ENCODE measurements around the gene GABRQ.
A peak's percentile ranks its signal among the peaks of the same experiment; 100 is the strongest.

GABRQ gene

DNA sequence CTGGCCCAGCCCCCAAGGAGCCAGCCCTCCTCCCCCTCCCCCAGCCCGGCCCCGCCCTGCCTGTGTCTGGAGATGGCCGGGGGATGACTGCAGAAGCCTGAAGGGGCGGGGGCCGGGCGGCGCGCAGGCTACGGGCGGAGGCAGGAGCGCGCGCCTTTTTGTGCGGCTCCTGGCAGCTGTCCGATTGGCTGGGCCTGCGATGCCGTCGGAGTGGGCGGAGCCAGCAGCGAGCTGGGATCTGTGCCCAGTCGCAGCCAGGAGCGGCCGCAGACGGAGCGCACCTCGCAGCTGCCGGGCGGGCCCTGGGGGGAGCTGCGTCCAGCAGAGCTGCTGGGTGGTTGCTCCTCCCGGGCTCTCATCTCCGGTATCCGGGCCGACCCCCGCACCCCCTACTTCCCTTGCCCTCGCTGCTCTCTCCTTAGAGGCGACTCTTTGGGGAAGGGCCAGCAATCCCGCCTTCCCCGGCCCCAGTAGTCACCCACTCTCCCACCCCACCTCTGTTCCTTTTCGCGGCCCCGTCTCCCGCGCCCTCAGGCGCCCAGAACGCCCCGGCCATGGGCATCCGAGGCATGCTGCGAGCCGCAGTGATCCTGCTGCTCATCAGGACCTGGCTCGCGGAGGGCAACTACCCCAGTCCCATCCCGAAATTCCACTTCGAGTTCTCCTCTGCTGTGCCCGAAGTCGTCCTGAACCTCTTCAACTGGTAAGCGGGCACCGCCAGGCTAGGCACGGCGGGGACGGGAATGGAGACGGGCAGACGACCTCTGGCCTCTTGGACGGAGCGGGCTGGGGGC lies at the start of gene GABRQ:
GABRQ (plus strand) TSS at position 247 of the 794 bp plus-strand sequence; CDS start at position 555, 308 bp downstream.
- no peak for TF ChIP-seq POLR2A (IDR thresholded peaks at IDR 0.05; ENCODE audit: low read depth, low read length)
- DNase-seq (ENCODE audit: insufficient read length, low spot score) (no peak), FAIRE-seq (no peak)

DNA sequence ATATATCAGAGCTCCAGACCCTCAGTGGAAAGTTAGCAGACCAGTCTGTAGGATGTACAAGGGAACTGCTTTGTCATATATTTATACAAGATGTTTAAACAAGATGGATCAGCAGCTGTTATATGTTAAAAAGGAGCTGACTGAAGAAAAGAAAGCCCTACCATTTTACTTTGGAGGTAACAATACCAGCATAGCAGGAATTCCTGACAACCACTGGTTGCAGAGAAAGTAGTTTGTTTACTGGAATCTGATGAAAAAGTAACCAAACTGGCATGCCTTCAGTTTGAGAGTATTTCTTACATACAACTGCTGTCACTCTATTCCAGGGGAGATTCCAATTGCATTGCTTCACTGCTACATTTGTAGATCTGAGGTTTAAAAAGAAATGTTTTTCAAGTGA lies 49.5 kb upstream of the GABRQ start:
- no peak for TF ChIP-seq POLR2A (IDR thresholded peaks at IDR 0.05; ENCODE audit: low read depth, low read length)
- no peak for DNase-seq (ENCODE audit: insufficient read length, low spot score)
- no peak for FAIRE-seq

DNA sequence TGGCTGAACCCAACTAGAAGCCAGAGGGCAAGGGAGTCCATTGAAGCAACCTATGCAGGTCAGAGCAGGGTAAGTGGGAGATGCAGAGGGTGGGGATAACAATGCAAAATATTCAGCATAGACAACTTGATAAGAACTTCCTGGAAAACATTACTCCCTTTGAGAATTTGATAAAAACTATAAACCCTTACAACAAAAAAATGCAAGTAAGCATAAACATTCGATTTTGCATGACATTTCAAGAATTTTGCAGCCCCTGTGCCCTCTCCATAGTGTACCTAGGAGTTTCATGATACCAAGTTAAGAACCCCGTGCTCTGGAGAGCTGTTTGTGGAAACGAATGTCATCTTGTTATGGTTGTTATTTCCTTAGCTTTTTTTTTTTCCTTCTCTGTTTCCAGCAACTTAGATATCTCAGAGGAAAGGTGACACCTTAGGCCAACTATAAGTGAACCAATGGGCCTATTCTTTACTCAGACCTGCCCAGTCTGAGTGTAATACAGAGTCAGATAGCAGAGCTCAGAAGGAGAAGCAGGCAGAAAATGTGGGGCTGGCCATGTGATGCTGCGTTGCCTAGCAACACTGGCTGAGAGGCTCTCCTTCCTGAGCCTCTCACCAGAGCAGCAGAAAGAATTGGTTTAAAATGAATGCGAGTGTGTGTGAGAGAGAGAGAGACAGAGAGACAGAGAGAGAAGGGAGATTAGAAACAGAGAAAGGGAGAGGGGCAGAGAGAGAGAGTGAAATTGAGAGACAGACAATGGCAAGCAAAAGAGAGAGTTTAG lies 36.7 kb upstream of the GABRQ start:
- no peak for FAIRE-seq
- DNase-seq (ENCODE audit: insufficient read length, low spot score) = no peak
- TF ChIP-seq POLR2A (IDR thresholded peaks at IDR 0.05; ENCODE audit: low read depth, low read length) = no peak

DNA sequence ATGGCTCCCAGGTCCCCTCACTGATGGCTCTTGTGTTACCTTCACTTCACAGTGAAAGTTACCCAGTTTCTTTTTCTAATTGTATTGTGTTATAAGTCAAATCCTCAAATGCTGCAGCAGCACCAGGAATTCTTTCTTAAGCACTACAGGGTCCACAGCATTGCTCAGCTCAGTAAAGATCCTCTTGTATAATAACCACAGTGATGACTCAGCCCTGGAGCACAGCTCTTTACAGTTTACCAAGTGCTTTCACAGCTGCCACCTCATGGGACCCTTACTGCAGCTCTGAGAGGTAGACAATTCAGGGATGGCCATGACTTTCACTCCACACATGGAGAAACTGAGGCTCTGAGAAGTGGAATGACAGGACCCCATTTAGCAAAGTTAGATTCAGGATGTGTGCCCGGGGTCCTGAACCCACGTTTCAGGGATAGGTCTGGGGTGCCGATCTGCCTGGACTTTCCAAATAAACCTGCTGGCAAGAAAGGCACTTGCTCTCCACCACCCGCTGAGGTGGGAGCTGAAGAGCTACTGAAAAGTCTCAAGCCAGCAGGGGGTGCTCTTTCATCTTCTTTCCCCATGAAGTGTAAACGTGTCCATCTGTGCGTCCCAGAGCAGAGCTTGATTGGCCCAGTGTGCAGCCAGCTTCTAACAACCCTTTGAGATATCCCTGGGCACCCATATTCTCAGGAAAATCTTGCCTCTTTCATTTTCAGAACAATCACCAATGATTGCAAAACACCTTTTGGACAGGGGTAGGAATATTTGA lies 35.7 kb upstream of the GABRQ start:
- DNase-seq (ENCODE audit: insufficient read length, low spot score) = peak; percentile 10
- no peak for TF ChIP-seq POLR2A (IDR thresholded peaks at IDR 0.05; ENCODE audit: low read depth, low read length)
- no peak for FAIRE-seq

DNA sequence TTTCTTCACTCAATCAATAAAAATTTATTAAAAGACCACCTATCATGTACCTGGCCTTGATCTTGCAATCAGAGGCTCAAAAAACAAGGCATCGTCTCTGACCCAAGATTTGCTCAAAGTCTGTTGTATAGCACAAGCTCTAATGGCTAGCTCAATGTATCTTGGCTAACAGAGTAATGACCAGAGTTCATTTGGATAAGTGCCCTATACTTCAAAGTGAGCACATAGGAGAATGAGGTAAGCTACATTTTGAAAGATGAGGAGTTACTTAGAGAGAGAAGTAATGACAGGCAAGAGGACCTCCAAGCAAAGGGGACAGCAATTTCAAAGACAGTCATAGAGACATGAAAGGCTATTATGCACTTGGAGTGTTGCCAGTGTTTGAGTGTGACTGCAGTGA lies 22.9 kb upstream of the GABRQ start:
- FAIRE-seq = no peak
- no peak for TF ChIP-seq POLR2A (IDR thresholded peaks at IDR 0.05; ENCODE audit: low read depth, low read length)

DNA sequence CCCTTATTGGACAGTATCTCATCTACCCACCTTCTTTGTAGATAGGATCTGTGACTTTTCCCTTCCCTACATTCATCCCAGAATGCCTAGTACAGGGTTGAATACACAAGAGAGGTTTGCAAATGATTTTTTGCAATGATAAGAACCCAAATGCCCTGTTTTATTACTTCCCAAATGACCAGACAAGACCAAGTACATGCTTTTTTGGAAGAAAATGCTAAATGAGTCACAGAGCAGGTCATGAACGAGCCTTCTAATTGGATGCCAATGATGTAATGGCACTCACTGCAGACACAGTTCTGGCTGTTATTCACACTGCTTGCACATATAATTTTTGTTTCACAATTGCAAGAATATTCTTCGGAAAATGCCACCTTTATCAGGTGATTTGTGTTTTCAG lies 17.8 kb upstream of the GABRQ start:
- FAIRE-seq (no peak), DNase-seq (ENCODE audit: insufficient read length, low spot score) (no peak)
- no peak for TF ChIP-seq POLR2A (IDR thresholded peaks at IDR 0.05; ENCODE audit: low read depth, low read length)

More for the DNA sequence above, 22.9 kb upstream of the GABRQ start:
- no peak for DNase-seq (ENCODE audit: insufficient read length, low spot score)

DNA sequence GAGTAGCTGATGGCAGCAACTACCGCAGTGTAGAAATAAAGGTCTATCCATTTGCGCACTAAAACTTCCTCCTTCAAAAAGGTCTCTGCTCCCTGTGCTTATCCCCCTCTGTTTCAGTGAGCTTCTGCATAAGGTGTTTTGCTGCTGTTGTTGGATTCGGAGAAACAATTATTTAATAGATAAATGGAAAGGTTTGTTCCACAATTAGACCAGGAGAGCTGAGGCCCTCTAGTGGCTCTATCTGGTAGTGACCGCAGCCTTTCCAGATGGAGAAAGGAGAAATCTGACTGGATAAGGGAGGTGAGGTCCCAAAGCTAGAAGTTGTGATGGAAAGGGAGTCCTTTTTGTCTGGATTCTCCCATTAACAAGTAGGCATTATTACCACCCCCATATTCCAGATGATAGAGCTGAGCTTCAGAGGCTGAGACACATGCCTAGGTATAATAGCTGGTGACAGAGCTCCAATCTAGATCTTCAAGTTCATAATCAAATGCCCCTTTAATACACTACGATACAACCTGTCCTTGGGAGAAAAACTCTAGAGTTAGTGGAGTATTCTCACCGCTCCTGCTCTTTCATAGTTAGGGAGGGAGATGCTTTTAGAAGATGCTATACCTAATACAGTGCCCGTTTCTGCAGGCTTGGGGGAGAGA lies 5.1 kb upstream of the GABRQ start:
- DNase-seq (ENCODE audit: insufficient read length, low spot score) (no peak), FAIRE-seq (no peak)
- no peak for TF ChIP-seq POLR2A (IDR thresholded peaks at IDR 0.05; ENCODE audit: low read depth, low read length)

DNA sequence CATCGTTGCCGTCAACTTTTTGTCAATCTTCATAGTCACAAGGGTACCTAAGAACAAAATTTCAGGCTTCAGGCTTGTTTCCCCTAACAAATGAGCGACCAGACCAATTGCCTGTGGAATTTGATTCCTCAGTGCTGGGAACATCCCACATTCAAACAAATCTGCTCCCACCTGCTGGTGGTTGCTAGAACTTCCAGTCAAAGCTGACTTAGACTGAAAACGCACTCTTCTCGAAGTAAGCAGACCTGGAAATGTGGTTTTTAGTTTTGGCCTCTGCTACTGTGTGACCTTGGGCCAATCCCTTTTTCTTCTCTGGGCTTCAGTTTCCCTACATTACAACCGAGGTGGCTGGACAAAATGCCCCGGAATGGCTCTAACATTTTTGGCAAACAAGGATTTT lies 1.8 kb upstream of the GABRQ start:
- FAIRE-seq (no peak), DNase-seq (ENCODE audit: insufficient read length, low spot score) (no peak)

DNA sequence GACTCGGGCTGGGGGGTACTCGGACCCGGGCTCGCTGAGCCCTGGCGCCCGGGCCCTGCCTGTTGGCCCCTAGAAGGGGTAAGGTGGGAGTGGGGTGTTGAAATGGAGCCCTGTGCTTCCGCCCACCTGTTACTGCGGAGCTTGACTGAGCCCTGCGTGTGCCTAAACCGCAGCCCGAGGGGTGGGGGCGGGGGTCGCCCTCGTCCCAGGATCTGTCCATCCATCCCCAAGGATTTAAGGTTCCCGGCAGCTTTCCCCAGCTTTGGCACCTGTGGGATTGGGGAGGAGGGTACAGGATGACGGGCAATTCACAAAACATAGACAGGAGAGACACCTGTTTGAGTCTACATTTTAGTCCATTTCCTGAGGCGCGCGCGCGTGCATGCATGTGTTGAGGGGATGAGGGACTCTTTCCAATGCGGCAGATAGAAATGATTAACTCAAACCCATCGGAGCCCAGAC lies 779 bp downstream of the GABRQ start:
- FAIRE-seq (no peak), DNase-seq (ENCODE audit: insufficient read length, low spot score) (no peak)
- no peak for TF ChIP-seq POLR2A (IDR thresholded peaks at IDR 0.05; ENCODE audit: low read depth, low read length)

More for the DNA sequence above, 1.8 kb upstream of the GABRQ start:
- no peak for TF ChIP-seq POLR2A (IDR thresholded peaks at IDR 0.05; ENCODE audit: low read depth, low read length)

DNA sequence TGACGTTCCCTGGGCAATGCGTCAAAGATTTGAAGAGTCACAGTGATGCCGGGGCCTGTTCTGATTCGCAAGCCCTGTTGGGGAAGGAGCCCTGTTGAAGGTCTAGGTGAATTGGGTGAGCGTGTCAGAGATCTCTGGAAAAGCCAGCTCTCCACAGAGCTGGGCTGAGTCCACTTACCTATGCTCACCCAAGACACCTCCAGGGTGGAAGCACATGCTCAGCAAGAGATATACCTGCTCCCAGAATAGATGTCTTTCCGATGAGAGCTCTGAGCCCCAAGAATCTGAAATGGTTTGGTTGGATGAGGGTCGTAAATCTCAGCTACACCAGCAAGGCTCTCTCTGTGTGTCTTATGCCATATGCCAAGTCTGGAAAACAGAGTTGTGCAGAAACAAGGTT lies 1.7 kb downstream of the GABRQ start:
- DNase-seq (ENCODE audit: insufficient read length, low spot score) = no peak
- FAIRE-seq = no peak
- TF ChIP-seq POLR2A (IDR thresholded peaks at IDR 0.05; ENCODE audit: low read depth, low read length) = no peak

DNA sequence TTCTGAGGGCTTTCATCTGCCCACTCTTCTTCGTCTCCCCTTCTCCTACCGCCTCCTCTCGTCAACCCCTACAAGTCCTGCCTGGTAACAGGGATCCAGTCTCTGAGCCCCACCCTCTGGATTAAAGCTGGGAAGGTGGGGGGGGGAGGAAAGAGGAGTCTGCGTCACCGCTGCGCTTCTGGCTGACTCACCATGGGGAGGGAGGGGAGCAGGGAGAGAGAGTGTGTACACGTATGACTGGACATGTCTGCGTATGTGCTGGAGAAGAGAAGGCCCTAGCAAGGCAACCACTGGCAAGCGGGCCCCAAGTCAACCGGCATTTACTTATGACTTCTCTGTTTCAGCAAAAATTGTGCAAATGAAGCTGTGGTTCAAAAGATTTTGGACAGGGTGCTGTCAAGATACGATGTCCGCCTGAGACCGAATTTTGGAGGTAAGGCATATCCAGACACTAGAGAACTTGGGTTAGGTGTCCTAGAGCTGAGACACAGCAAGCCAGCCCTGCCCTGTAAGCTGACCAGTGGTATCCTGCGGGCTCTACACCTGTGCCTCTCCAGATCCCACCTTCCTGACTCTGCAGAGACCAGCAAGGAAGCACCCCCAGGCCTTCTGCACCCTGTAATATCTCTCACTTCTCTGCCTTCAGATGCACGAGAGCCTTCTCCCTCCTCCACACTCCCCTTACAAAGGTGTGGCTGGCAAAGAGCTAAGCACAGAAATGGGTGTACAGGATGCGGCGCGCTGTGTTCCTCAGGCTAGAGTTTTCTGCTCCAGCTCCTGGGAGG lies 2.5 kb downstream of the GABRQ start:
- no peak for TF ChIP-seq POLR2A (IDR thresholded peaks at IDR 0.05; ENCODE audit: low read depth, low read length)
- FAIRE-seq = no peak
- no peak for DNase-seq (ENCODE audit: insufficient read length, low spot score)

DNA sequence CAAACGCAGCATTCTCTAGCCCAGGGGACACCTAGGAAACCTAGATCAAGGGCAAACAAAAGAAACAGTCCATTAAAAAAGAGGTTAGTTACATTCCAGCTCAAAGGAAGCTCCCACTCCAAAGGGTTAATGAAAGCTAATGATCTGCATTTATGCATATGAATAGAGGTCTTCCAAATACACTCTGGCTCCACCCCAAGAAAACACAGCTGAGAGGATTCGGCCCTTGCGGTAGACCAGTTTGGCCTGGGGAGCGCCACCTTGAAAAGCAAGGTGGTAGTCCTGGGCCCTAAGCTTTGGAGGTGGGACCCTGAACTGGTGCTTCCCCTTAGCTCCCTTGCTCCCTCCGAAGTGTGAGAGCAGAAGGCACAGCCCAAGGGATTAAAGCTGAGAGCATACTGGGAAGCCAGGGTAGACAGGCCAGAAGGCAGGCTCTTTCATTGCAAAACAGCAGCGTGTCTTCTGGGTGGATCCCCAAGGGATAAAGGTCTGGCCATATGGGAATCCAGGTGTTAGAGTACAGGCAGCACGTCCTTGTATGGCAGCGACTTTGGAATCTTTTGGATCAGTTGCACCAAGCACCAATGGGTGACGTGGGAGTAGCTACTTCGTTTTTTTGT lies 3.7 kb downstream of the GABRQ start:
- DNase-seq (ENCODE audit: insufficient read length, low spot score) (no peak), FAIRE-seq (no peak)
- no peak for TF ChIP-seq POLR2A (IDR thresholded peaks at IDR 0.05; ENCODE audit: low read depth, low read length)
